ENCODE data around the gene POLR3A. TPM values are rescaled to one million over a fixed set of nuclear protein-coding genes. Genes with fewer than 3 reads are reported as not detected.

POLR3A gene
- total and polyA plus RNA-seq, 4 experiments from 2014 or later, result 4.5 to 17.6 (median 13.3) TPM

DNA sequence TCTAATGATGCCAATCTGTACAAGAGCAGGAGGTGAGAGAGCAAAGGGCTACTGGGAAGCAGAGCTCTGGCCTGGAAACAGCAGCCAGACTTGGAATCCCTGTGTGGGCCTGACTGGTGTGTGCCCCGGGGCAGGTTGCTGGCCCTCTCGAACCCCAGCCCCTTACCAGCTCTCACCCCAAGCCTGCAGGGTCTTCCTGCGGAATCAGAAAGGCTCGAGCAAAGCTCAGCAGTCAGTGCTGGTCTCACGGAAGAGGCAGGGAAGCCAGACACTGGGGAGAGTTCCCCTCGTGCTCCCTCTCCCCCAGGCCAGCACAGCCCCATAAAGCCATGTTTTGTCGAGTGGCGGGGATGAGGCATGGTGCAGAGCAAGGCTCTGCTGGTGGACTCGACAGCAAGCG, 50.1 kb downstream of the POLR3A start:
- no peaks in the 10 kb centered on the region for H3K4me1 ChIP-seq (ENCODE audit: insufficient read depth, low read length)
- ChIA-PET CTCF (ENCODE audit: partially characterized antibody) (no interaction called here), POLR2A (ENCODE audit: partially characterized antibody) (no interaction called here)
- no peaks in the 10 kb centered on the region for H3K27me3 ChIP-seq (ENCODE audit: insufficient read depth, low read length)
- H3K27me3 Mint-ChIP-seq, result no peaks in the 10 kb centered on the region
- peaks cover 67 to 79% of the 10 kb centered on the region in 2 donors for H3K36me3 Mint-ChIP-seq
- no peak overlapping the region for H3K4me3 Mint-ChIP-seq
- no peaks in the 10 kb centered on the region for H3K9me3 Mint-ChIP-seq
- peaks cover 58% of the 10 kb centered on the region for H3K36me3 ChIP-seq (ENCODE audit: insufficient read depth, low read length)
- DNase-seq, result no peak
- H3K27ac ChIP-seq (ENCODE audit: low read depth, low read length), result no peak overlapping the region
- peaks cover 0 to 2% (median 0%) of the 10 kb centered on the region in 4 donors for H3K4me1 Mint-ChIP-seq
- H3K27ac Mint-ChIP-seq, result no peak overlapping the region
- H3K4me3 ChIP-seq (ENCODE audit: low read length in 2 of 2), result no peak overlapping the region
- H3K9me3 ChIP-seq (ENCODE audit: control insufficient read depth in 1 of 2, low read length in 2 of 2), result no peaks in the 10 kb centered on the region
- intact Hi-C loops (cut with micrococcal nuclease), result no loop called here

DNA sequence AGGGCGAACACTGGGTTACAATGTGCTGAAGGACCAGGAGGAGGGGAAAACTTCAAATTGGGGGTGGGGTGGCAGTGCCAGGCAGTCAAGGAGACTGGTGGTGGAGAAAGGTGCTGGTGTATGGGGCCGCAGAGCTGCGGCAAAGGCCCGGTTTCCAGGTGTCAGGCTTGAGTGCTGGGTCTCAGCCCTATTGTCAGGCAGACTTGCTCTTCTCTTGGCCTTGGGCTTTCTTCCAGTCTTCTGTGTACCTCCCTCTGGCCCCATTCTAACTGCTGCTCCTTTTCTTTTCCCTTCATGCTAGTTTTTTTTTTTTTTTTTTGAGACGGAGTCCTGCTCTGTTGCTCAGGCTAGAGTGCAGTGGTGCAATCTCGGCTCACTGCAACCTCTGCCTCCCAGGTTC, 51.0 kb downstream of the POLR3A start:
- Histone ChIP-seq H3K4me3 (ENCODE audit: low read length in 2 of 2) (no peak overlapping the region), H3K27me3 (ENCODE audit: insufficient read depth, low read length) (no peaks in the 10 kb centered on the region), H3K9me3 (ENCODE audit: control insufficient read depth in 1 of 2, low read length in 2 of 2) (no peaks in the 10 kb centered on the region), H3K4me1 (ENCODE audit: insufficient read depth, low read length) (no peaks in the 10 kb centered on the region), H3K36me3 (ENCODE audit: insufficient read depth, low read length) (peaks cover 49% of the 10 kb centered on the region), H3K27ac (ENCODE audit: low read depth, low read length) (no peak overlapping the region)
- Mint-ChIP-seq H3K4me3 (no peak overlapping the region), H3K9me3 (no peaks in the 10 kb centered on the region), H3K36me3 (peaks cover 58 to 70% of the 10 kb centered on the region in 2 donors), H3K4me1 (peaks cover 0 to 2% (median 0%) of the 10 kb centered on the region in 4 donors), H3K27me3 (no peaks in the 10 kb centered on the region), H3K27ac (peak overlapping the region in 1 of 7 donors; percentile 24)
- intact Hi-C loops (cut with micrococcal nuclease), result no loop called here
- ChIA-PET CTCF (ENCODE audit: partially characterized antibody) (no interaction called here), POLR2A (ENCODE audit: partially characterized antibody) (no interaction called here)
- DNase-seq, result no peak

DNA sequence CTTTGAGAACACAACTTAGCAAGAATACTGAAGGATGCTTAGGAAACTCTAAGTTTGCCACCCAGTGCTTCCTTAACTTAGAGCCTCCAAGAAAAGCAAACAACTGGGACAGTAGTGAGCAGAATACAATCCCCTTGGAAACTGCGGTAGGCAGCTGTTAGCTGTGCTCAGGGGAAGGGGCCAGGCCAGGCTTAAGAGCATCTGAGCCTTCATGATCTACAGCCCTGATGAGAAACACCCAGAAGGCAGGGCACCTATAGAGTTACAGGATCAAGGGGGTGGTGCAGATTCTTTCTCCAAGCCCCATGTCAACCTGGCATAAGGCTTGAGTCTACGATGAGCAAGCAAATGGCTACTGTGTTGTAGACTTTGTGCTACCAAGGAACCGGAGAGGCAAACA, 51.4 kb downstream of the POLR3A start:
- POLR2A ChIA-PET (ENCODE audit: partially characterized antibody), result no interaction called here
- intact Hi-C loops (cut with micrococcal nuclease), result no loop called here
- Histone ChIP-seq H3K4me3 (ENCODE audit: low read length in 2 of 2) (no peak overlapping the region), H3K4me1 (ENCODE audit: insufficient read depth, low read length) (no peaks in the 10 kb centered on the region), H3K36me3 (ENCODE audit: insufficient read depth, low read length) (peaks cover 45% of the 10 kb centered on the region), H3K9me3 (ENCODE audit: control insufficient read depth in 1 of 2, low read length in 2 of 2) (no peaks in the 10 kb centered on the region), H3K27me3 (ENCODE audit: insufficient read depth, low read length) (no peaks in the 10 kb centered on the region), H3K27ac (ENCODE audit: low read depth, low read length) (no peak overlapping the region)
- CTCF ChIA-PET (ENCODE audit: partially characterized antibody), result no interaction called here
- H3K27ac Mint-ChIP-seq, result no peak overlapping the region
- peaks cover 0 to 2% (median 0%) of the 10 kb centered on the region in 4 donors for H3K4me1 Mint-ChIP-seq
- no peaks in the 10 kb centered on the region for H3K27me3 Mint-ChIP-seq
- H3K36me3 Mint-ChIP-seq, result peaks cover 54 to 66% of the 10 kb centered on the region in 2 donors
- no peak overlapping the region for H3K4me3 Mint-ChIP-seq
- H3K9me3 Mint-ChIP-seq, result no peaks in the 10 kb centered on the region
- DNase-seq, result no peak

DNA sequence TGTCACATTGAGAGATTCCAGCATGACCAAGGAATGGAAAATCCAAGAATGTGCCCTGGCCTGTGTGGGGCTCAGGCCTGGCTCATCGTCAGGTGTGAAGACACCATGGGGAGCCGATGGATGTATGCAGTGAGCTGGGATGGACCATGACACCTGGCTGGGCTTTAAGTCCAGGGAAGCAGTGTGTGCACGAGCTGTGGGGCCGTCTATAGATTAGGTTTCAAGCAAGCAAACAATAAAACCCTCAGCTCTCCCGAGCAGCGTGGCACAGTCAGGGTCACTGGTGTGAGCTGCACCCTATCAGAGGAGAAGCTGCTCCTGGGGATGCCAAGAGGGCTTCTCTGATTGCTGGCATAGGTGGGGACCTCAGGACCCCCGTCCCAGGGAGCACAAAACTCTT, 52.3 kb downstream of the POLR3A start:
- ChIA-PET CTCF (ENCODE audit: partially characterized antibody) (no interaction called here), POLR2A (ENCODE audit: partially characterized antibody) (no interaction called here)
- Histone ChIP-seq H3K9me3 (ENCODE audit: control insufficient read depth in 1 of 2, low read length in 2 of 2) (no peaks in the 10 kb centered on the region), H3K27ac (ENCODE audit: low read depth, low read length) (no peak overlapping the region), H3K27me3 (ENCODE audit: insufficient read depth, low read length) (no peaks in the 10 kb centered on the region), H3K36me3 (ENCODE audit: insufficient read depth, low read length) (peaks cover 37% of the 10 kb centered on the region), H3K4me1 (ENCODE audit: insufficient read depth, low read length) (no peaks in the 10 kb centered on the region), H3K4me3 (ENCODE audit: low read length in 2 of 2) (no peak overlapping the region)
- intact Hi-C loops (cut with micrococcal nuclease), result no loop called here
- no peak for DNase-seq
- Mint-ChIP-seq H3K4me3 (no peak overlapping the region), H3K4me1 (peaks cover 0 to 5% (median 2%) of the 10 kb centered on the region in 4 donors), H3K36me3 (peaks cover 45 to 58% of the 10 kb centered on the region in 2 donors), H3K9me3 (no peaks in the 10 kb centered on the region), H3K27me3 (no peaks in the 10 kb centered on the region), H3K27ac (peak overlapping the region in 1 of 7 donors; percentile 75)

DNA sequence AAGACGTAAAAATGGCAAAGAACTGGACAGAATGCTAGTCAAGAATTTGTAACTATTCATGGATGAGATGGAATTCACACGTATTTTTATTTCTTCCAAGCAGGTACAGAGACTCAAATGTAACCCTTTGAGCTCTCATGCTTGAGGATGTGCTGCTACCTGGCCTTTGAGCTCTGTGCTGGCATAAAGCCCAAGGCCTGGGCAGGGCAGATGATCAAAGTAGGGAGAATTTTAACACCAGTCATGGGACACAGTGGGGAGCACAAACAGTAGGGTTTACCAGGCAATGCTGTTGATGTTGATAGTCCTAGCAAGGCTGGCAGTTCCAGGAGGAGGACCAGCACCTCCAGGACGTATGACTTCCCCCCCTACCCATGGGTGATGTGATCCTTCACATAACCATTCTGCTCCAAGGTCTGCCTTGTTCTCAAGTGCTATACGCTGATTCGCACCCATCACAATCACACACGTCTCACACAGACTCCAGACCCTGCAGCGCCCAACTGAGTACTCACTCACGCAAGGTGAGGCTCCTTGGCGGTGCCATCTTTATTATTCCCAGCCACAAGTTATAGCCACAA, 54.1 kb downstream of the POLR3A start:
- no peak overlapping the region for H3K4me3 Mint-ChIP-seq
- Histone ChIP-seq H3K27me3 (ENCODE audit: insufficient read depth, low read length) (no peaks in the 10 kb centered on the region), H3K9me3 (ENCODE audit: control insufficient read depth in 1 of 2, low read length in 2 of 2) (no peaks in the 10 kb centered on the region), H3K4me3 (ENCODE audit: low read length in 2 of 2) (no peak overlapping the region), H3K27ac (ENCODE audit: low read depth, low read length) (no peak overlapping the region), H3K4me1 (ENCODE audit: insufficient read depth, low read length) (peaks cover 9% of the 10 kb centered on the region), H3K36me3 (ENCODE audit: insufficient read depth, low read length) (peaks cover 23% of the 10 kb centered on the region)
- DNase-seq, result no peak
- peak overlapping the region in 1 of 7 donors; percentile 1 for H3K27ac Mint-ChIP-seq
- intact Hi-C loops (cut with micrococcal nuclease), result no loop called here
- CTCF ChIA-PET (ENCODE audit: partially characterized antibody), result no interaction called here
- peaks cover 6 to 15% (median 11%) of the 10 kb centered on the region in 4 donors for H3K4me1 Mint-ChIP-seq
- H3K36me3 Mint-ChIP-seq, result peaks cover 34 to 43% of the 10 kb centered on the region in 2 donors
- no peaks in the 10 kb centered on the region for H3K9me3 Mint-ChIP-seq
- H3K27me3 Mint-ChIP-seq, result no peaks in the 10 kb centered on the region
- POLR2A ChIA-PET (ENCODE audit: partially characterized antibody), result no interaction called here

DNA sequence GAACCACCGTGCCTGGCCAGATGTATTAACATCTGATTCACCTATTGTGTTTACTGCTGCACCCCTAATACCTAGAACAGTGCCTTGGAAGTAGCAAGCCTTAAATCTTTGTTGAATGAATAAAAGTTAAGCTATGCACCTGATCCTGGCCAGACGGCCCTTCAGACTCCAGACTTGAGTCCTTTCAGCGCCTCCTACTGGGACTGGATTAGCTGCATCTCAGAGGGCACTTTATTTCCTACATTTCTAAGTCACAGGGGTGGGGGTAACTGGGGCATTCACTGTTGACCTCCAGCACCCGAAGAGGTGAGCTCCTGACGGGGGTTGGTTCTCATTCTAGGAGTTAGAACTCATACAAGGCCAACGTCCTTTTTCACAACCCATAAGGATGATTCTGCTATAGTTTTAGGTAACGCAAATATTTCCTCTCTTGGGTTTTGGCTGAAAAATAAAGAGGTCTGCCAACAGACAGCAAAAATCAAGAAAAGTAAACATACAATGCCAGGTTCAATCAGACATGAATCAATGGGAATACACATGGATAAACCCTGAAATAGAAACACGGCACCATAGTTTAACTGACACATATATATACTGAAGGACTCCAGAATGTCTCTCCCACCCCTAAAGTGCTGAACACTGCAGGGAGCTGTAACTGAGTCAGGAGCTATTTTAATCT, 54.8 kb downstream of the POLR3A start:
- Histone ChIP-seq H3K27me3 (ENCODE audit: insufficient read depth, low read length) (no peaks in the 10 kb centered on the region), H3K36me3 (ENCODE audit: insufficient read depth, low read length) (peaks cover 17% of the 10 kb centered on the region), H3K9me3 (ENCODE audit: control insufficient read depth in 1 of 2, low read length in 2 of 2) (no peaks in the 10 kb centered on the region), H3K4me3 (ENCODE audit: low read length in 2 of 2) (no peak overlapping the region), H3K4me1 (ENCODE audit: insufficient read depth, low read length) (peaks cover 9% of the 10 kb centered on the region), H3K27ac (ENCODE audit: low read depth, low read length) (no peak overlapping the region)
- Mint-ChIP-seq H3K4me3 (no peak overlapping the region), H3K4me1 (peaks cover 6 to 15% (median 11%) of the 10 kb centered on the region in 4 donors), H3K27ac (peak overlapping the region in 1 of 7 donors; percentile 1), H3K36me3 (peaks cover 27 to 37% of the 10 kb centered on the region in 2 donors), H3K9me3 (no peaks in the 10 kb centered on the region), H3K27me3 (no peaks in the 10 kb centered on the region)
- DNase-seq, result no peak
- intact Hi-C loops (cut with micrococcal nuclease), result no loop called here
- CTCF ChIA-PET (ENCODE audit: partially characterized antibody), result no interaction called here
- POLR2A ChIA-PET (ENCODE audit: partially characterized antibody), result interaction anchor here (0.9 kb wide), 1 partner anchor 28 kb away, joined by 3 read pairs; no protein-coding TSS in a partner anchor

DNA sequence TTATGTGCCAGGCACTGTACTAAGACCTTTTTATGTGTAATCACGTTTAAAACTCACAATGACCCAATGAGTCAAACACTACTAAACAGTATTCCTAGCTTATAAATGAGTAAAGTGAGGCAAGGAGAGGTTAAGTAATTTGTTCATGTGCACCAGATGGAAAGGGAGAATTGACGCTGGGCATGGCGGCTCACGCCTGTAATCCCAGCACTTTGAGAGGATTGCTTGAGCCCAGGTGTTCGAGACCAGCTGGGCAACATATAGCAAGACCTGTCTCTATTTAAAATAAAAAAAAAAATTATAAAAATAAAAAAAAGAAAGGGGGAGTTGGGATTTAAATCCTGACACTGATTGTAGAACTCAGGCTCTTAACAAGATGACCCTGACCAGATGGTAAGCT, 56.0 kb downstream of the POLR3A start:
- DNase-seq, result no peak
- peaks cover 9% of the 10 kb centered on the region for H3K4me1 ChIP-seq (ENCODE audit: insufficient read depth, low read length)
- CTCF ChIA-PET (ENCODE audit: partially characterized antibody), result no interaction called here
- Mint-ChIP-seq H3K4me3 (no peak overlapping the region), H3K4me1 (peaks cover 6 to 15% (median 11%) of the 10 kb centered on the region in 4 donors), H3K9me3 (no peaks in the 10 kb centered on the region), H3K27me3 (no peaks in the 10 kb centered on the region), H3K36me3 (peaks cover 25 to 28% of the 10 kb centered on the region in 2 donors), H3K27ac (peak overlapping the region in 2 of 7 donors; percentile 15 to 84)
- H3K27ac ChIP-seq (ENCODE audit: low read depth, low read length), result no peak overlapping the region
- no peaks in the 10 kb centered on the region for H3K27me3 ChIP-seq (ENCODE audit: insufficient read depth, low read length)
- peaks cover 10% of the 10 kb centered on the region for H3K36me3 ChIP-seq (ENCODE audit: insufficient read depth, low read length)
- POLR2A ChIA-PET (ENCODE audit: partially characterized antibody), result interaction anchor here (0.6 kb wide), 1 partner anchor 131 kb away, joined by 3 read pairs; no protein-coding TSS in a partner anchor
- H3K9me3 ChIP-seq (ENCODE audit: control insufficient read depth in 1 of 2, low read length in 2 of 2), result no peaks in the 10 kb centered on the region
- intact Hi-C loops (cut with micrococcal nuclease), result no loop called here
- no peak overlapping the region for H3K4me3 ChIP-seq (ENCODE audit: low read length in 2 of 2)

Measured in CD4-positive, alpha-beta memory T cell (primary cell).